Astrocyte (in vitro differentiated cells and primary cell): Measurements from ENCODE around the gene ACSS3. TPM values are rescaled to one million over a fixed set of nuclear protein-coding genes. Genes with fewer than 3 reads are reported as not detected.
A peak's percentile ranks its signal among the peaks of the same experiment; 100 is the strongest.

Experiments used
- DNase-seq: peaks from one replicate; pipeline ENCODE4 v3.0.0-alpha.2; 2010; ENCODE audit warnings: low read depth
- FAIRE-seq: peaks from 2 replicates; lab custom pipeline; 2011; peaks lifted over from hg19 to GRCh38; lab: Jason Lieb, UNC
- H2AFZ ChIP-seq: 2 replicates; pipeline ENCODE4 v1.6.0; 2012; ENCODE audit warnings: low read depth, low read length, inconsistent platforms
- H3K27ac ChIP-seq: 2 replicates; pipeline ENCODE4 v1.5.1; 2011; ENCODE audit warnings: low read depth, low read length, inconsistent platforms
- H3K27me3 ChIP-seq: 2 replicates; pipeline ENCODE4 v1.6.0; 2011; ENCODE audit warnings: low read length, inconsistent platforms; ENCODE audit not compliant: insufficient read depth
- H3K36me3 ChIP-seq: 2 replicates; pipeline ENCODE4 v1.5.1; 2011; ENCODE audit warnings: low read length, inconsistent platforms; ENCODE audit not compliant: insufficient read depth
- H3K4me1 ChIP-seq: 2 replicates; pipeline ENCODE4 v1.5.1; 2011; ENCODE audit warnings: low read length, inconsistent platforms; ENCODE audit not compliant: insufficient read depth
- H3K4me2 ChIP-seq: 2 replicates; pipeline ENCODE4 v1.6.0; 2012; ENCODE audit warnings: low read length, inconsistent platforms
- H3K4me3 ChIP-seq: 2 replicates; pipeline ENCODE4 v1.5.1; 2011; ENCODE audit warnings: low read depth, mild to moderate bottlenecking, low read length, inconsistent platforms; ENCODE audit not compliant: insufficient read depth
- H3K79me2 ChIP-seq: 2 replicates; pipeline ENCODE4 v1.6.0; 2012; ENCODE audit warnings: mild to moderate bottlenecking, low read length, inconsistent platforms; ENCODE audit not compliant: insufficient read depth
- H3K9ac ChIP-seq: 2 replicates; pipeline ENCODE4 v1.6.0; 2012; ENCODE audit warnings: mild to moderate bottlenecking, low read length, inconsistent platforms
- H3K9me3 ChIP-seq: 2 replicates; pipeline ENCODE4 v1.5.1; 2012; ENCODE audit warnings: low read depth, mild to moderate bottlenecking, low read length, inconsistent platforms; ENCODE audit not compliant: insufficient read depth
- H4K20me1 ChIP-seq: 2 replicates; pipeline ENCODE4 v1.6.0; 2012; ENCODE audit warnings: low read length, inconsistent platforms; ENCODE audit not compliant: insufficient read depth
- H3K27ac Mint-ChIP-seq: one replicate; pipeline ENCODE4 v1.8.0; 2021; ENCODE audit warnings: mild to moderate bottlenecking, mixed read lengths; ENCODE audit not compliant: unreplicated experiment
- H3K27me3 Mint-ChIP-seq: one replicate; pipeline ENCODE4 v1.8.0; 2021; ENCODE audit warnings: low read depth, mixed read lengths; ENCODE audit not compliant: unreplicated experiment
- H3K36me3 Mint-ChIP-seq: one replicate; pipeline ENCODE4 v1.8.0; 2021; ENCODE audit warnings: low read depth, mixed read lengths; ENCODE audit not compliant: unreplicated experiment
- H3K4me1 Mint-ChIP-seq: one replicate; pipeline ENCODE4 v1.8.0; 2021; ENCODE audit warnings: low read depth, mixed read lengths; ENCODE audit not compliant: unreplicated experiment
- H3K4me3 Mint-ChIP-seq: one replicate; pipeline ENCODE4 v1.8.0; 2021; ENCODE audit warnings: mild to moderate bottlenecking, moderate library complexity, mixed read lengths; ENCODE audit not compliant: unreplicated experiment
- H3K9me3 Mint-ChIP-seq: one replicate; pipeline ENCODE4 v1.8.0; 2021; ENCODE audit warnings: mild to moderate bottlenecking, mixed read lengths; ENCODE audit not compliant: unreplicated experiment
- EZH2 ChIP-seq: IDR thresholded peaks from 2 replicates; pipeline ENCODE4 v1.6.1; 2012; ENCODE audit warnings: mild to moderate bottlenecking, low read length, inconsistent platforms; ENCODE audit not compliant: insufficient read depth
- total RNA-seq: library from RNA; stranded (reverse); gene quantifications from 2 replicates; pipeline ENCODE4 v1.2.1, GENCODE V29; 2021
- TF ChIP-seq, protein P1 (sequence below): IDR thresholded peaks from 2 replicates; pipeline ENCODE4 v1.5.1; 2011; ENCODE audit warnings: low read depth, mild to moderate bottlenecking, inconsistent platforms, low read length, moderate library complexity; ENCODE audit not compliant: insufficient read depth

Gene ACSS3
- total RNA-seq, 1 donor from 2014 or later, result 13.9 TPM

DNA sequence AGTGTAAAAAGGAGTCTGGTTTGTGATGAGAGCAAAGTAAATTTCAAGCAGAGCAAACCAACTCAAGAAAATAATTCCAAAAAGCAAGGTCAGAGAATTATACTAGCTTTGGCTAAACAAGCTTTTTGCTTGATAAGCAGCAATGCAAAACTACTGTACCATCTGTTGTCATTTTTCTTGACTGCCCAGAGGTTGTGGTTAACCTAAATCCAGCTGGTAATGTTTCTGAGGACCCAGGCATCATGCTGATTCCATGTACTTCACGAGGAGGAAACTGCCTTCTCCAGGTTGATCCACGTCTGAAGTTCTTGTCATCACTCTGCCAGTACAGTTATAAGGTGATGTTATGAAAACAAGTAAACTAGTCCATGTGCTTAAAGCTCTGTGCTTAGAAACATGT lies 185.2 kb downstream of the ACSS3 start:
- Mint-ChIP-seq H3K9me3 (no peaks in the 10 kb centered on the region), H3K27me3 (no peaks in the 10 kb centered on the region), H3K27ac (no peak overlapping the region), H3K4me1 (no peaks in the 10 kb centered on the region), H3K36me3 (no peaks in the 10 kb centered on the region), H3K4me3 (no peak overlapping the region)
- Histone ChIP-seq H3K27me3 (no peaks in the 10 kb centered on the region), H3K36me3 (no peaks in the 10 kb centered on the region), H3K9me3 (no peaks in the 10 kb centered on the region), H3K4me2 (no peak overlapping the region), H3K4me3 (no peak overlapping the region), H2AFZ (no peak overlapping the region), H3K9ac (no peak overlapping the region), H3K4me1 (no peaks in the 10 kb centered on the region), H4K20me1 (no peaks in the 10 kb centered on the region), H3K27ac (no peak overlapping the region), H3K79me2 (no peaks in the 10 kb centered on the region)
- DNase-seq (no peak), FAIRE-seq (no peak)
- TF ChIP-seq EZH2, result no peak
- TF ChIP-seq, protein P1, sequence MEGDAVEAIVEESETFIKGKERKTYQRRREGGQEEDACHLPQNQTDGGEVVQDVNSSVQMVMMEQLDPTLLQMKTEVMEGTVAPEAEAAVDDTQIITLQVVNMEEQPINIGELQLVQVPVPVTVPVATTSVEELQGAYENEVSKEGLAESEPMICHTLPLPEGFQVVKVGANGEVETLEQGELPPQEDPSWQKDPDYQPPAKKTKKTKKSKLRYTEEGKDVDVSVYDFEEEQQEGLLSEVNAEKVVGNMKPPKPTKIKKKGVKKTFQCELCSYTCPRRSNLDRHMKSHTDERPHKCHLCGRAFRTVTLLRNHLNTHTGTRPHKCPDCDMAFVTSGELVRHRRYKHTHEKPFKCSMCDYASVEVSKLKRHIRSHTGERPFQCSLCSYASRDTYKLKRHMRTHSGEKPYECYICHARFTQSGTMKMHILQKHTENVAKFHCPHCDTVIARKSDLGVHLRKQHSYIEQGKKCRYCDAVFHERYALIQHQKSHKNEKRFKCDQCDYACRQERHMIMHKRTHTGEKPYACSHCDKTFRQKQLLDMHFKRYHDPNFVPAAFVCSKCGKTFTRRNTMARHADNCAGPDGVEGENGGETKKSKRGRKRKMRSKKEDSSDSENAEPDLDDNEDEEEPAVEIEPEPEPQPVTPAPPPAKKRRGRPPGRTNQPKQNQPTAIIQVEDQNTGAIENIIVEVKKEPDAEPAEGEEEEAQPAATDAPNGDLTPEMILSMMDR, result no peak

DNA sequence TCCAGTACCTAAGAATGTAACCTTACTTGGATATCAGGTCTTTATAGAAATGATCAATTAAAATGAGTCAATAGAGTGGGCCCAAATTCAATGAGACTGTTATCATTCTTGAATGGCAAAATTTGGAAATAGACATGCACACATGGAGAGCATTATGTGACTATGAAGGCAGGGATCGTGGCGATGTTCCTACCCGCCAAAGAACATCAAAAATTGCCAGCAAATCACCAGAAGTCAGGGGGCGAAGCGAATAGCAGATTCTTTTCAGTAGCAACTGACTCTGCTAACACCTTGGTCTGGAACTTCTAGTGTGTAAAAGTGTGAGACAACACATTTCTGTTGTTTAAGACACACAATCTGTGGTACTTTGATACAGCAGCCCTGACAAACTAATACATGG lies 192.5 kb downstream of the ACSS3 start:
- Mint-ChIP-seq H3K36me3 (no peaks in the 10 kb centered on the region), H3K27ac (no peak overlapping the region), H3K9me3 (no peaks in the 10 kb centered on the region), H3K4me3 (no peak overlapping the region), H3K27me3 (no peaks in the 10 kb centered on the region), H3K4me1 (peaks cover 3% of the 10 kb centered on the region)
- Histone ChIP-seq H3K27me3 (no peaks in the 10 kb centered on the region), H3K4me1 (peaks cover 7% of the 10 kb centered on the region), H2AFZ (no peak overlapping the region), H3K9me3 (no peaks in the 10 kb centered on the region), H3K27ac (no peak overlapping the region), H4K20me1 (no peaks in the 10 kb centered on the region), H3K4me3 (no peak overlapping the region), H3K36me3 (no peaks in the 10 kb centered on the region), H3K9ac (no peak overlapping the region), H3K4me2 (no peak overlapping the region), H3K79me2 (no peaks in the 10 kb centered on the region)
- TF ChIP-seq, protein P1, result no peak
- TF ChIP-seq EZH2, result no peak
- DNase-seq, result no peak
- FAIRE-seq, result no peak

DNA sequence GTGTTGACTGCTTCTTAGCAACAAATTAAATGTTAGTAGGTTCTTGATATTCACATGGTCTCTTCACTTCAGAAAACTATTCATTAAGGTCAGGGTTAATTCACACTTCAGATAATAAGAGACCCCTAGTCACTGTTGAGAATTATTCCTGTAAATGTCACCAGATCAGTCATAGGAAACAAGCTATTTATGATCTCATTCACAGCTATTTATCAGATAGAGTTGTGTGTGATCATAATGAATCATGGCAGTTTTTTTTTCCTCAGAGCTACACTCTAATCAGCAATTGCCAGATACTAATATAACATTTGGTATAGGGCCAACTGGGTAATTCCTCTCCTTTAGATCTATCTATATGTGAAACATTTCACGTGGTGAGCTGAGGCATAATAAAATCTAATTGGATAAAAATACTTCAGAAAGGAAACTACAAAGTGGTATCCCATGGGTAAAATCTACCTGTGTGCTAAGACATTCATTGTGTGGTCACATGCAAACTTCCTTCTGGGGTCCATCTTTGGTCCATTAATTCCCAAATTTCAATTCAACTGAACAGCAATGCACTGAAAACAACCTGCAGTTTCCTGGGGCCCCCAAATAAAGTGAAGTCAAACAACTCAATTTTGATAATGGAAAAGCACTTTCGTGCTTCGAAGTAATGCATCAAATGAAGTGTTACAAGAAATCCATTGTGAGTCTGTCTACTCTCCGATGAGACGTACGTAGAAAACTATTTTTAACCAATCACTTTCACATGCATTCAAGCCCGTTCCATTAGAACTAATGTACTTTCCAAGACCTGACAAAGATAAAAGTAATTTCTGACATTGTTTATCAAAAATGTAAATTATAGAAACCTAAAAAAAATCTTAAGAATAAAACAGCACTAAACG lies 197.0 kb downstream of the ACSS3 start:
- DNase-seq (peak; percentile 43), FAIRE-seq (no peak)
- no peaks in the 10 kb centered on the region for H3K9me3 ChIP-seq
- no peaks in the 10 kb centered on the region for H3K79me2 ChIP-seq
- no peak for TF ChIP-seq EZH2
- TF ChIP-seq, protein P1, result no peak
- Mint-ChIP-seq H3K36me3 (no peaks in the 10 kb centered on the region), H3K4me3 (no peak overlapping the region), H3K9me3 (no peaks in the 10 kb centered on the region), H3K4me1 (peaks cover 3% of the 10 kb centered on the region), H3K27me3 (no peaks in the 10 kb centered on the region), H3K27ac (no peak overlapping the region)
- H3K4me2 ChIP-seq, result no peak overlapping the region
- no peaks in the 10 kb centered on the region for H3K27me3 ChIP-seq
- H2AFZ ChIP-seq, result no peak overlapping the region
- peaks cover 7% of the 10 kb centered on the region for H3K4me1 ChIP-seq
- no peak overlapping the region for H3K27ac ChIP-seq
- no peak overlapping the region for H3K4me3 ChIP-seq
- H4K20me1 ChIP-seq, result no peaks in the 10 kb centered on the region
- H3K9ac ChIP-seq, result no peak overlapping the region
- no peaks in the 10 kb centered on the region for H3K36me3 ChIP-seq
